Adrenal gland (tissue), 12 donors: ENCODE results near the gene CCR9. TPM values are rescaled to one million over a fixed set of nuclear protein-coding genes. Genes with fewer than 3 reads are reported as not detected.

Source experiments
- DNase-seq, 7 donors: peaks; one replicate each; pipeline ENCODE4 v3.0.0-alpha.2; 2019 to 2020
- H3K27ac ChIP-seq, 5 donors: fragments of 200-600 bp; sonication (generic) in 4 of 5; 1 replicate in 3 of 5; 2 replicates in 2 of 5; pipeline versions ENCODE4 v1.5.1 to v1.8.0; 2016 to 2020; ENCODE audit warnings: mild to moderate bottlenecking in 1 of 5
- H3K27me3 ChIP-seq: fragments of 200-600 bp; 2 replicates; pipeline ENCODE4 v1.8.0; 2021
- H3K36me3 ChIP-seq, 2 donors: fragments of 200-600 bp; replicated peaks in 1 of 2; 1 replicate in 1 of 2; 2 replicates in 1 of 2; pipeline versions ENCODE4 v1.5.1 to v1.8.0; 2018 to 2022
- H3K4me1 ChIP-seq, 2 donors: fragments of 200-600 bp; replicated peaks in 1 of 2; 1 replicate in 1 of 2; 2 replicates in 1 of 2; pipeline versions ENCODE4 v1.5.1 to v1.8.0; 2018 to 2021
- H3K4me3 ChIP-seq, 4 donors: fragments of 200-600 bp; sonication (generic) in 3 of 4; one replicate each; pipeline ENCODE4 v1.5.1; 2016 to 2018
- H3K9me3 ChIP-seq, 3 donors: fragments of 200-600 bp; sonication (generic) in 1 of 3; replicated peaks in 1 of 3; 1 replicate in 2 of 3; 2 replicates in 1 of 3; pipeline versions ENCODE4 v1.5.1 to v1.8.0; 2016 to 2021
- CTCF ChIP-seq, 6 experiments: fragments of 450-650 bp in 4 of 6; fragments of 200-600 bp in 2 of 6; sonication (generic) in 1 of 6; IDR thresholded peaks; 1 replicate in 5 of 6; 2 replicates in 1 of 6; pipeline versions ENCODE4 v1.5.1 to v1.8.0; 2016 to 2021; ENCODE audit warnings: antibody characterized with exemption in 6 of 6, mild to moderate bottlenecking in 2 of 6, moderate library complexity in 1 of 6
- POLR2A ChIP-seq, 2 donors: fragments of 450-650 bp; IDR thresholded peaks; one replicate each; pipeline ENCODE4 v1.6.1; 2017; ENCODE audit warnings: antibody characterized with exemption in 2 of 2, mild to moderate bottlenecking in 2 of 2, moderate library complexity in 1 of 2
- WGBS, 4 donors: extraction: QIAGEN DNeasy Blood & Tissue Kit in 2 of 4; methylation state at CpG; one replicate each; pipeline versions ENCODE4 v1.1.5 to v1.1.7; 2013 to 2017; 5-methylcytosine and 5-hydroxymethylcytosine counted together
- intact Hi-C, 2 donors: fragments of 100-400 bp; cut with DNase I; formaldehyde crosslinking; loops; one replicate each; pipeline versions ENCODE4 v1.14.1 to v1.15.0; 2022 to 2023
- polyA plus RNA-seq, 3 donors: library from polyadenylated mRNA; stranded (reverse); fragments of 200-250 nt in 2 of 3; fragments of 350-450 nt in 1 of 3; fragmentation: Illumina TruSeq in 1 of 3; extraction: RNeasy Lipid Tissue Mini Kit (QIAGEN cat#74804) in 1 of 3; gene quantifications; one replicate each; pipeline ENCODE4 v1.2.3, GENCODE V29; 2013 to 2014
- total RNA-seq, 9 donors: library from RNA; depleted of rRNA in 4 of 9; stranded (reverse); fragments of >200 nt in 4 of 9; fragments of 120-200 nt in 1 of 9; fragmentation: NEBNext Ultra II Directional in 1 of 9; extraction: Animal tissue kit (Norgen Biotek cat#: 25700) in 1 of 9; gene quantifications; one replicate each; pipeline versions ENCODE4 v1.1.0 to v1.2.4, GENCODE V29; 2013 to 2023
- donor health status: healthy with polysubstance abuse.
- donor health status: Bipolar disorder and iron deficiency.
- donor health status: DM: yes; HTN: yes; CAD: no.
- donor health status: DM: no; HTN: no; CAD: no.
- donor health status: DM: no; HTN: no; CAD: no.
- donor health status: DM: yes; HTN: yes; CAD: no.

CCR9 gene
- total and polyA plus RNA-seq, 12 donors, result 0.57 TPM; not detected in 11

- TF ChIP-seq CTCF (IDR thresholded peaks at IDR 0.05), result no peak
- TF ChIP-seq POLR2A (IDR thresholded peaks at IDR 0.05), result no peak
- H3K27ac ChIP-seq, result no peak overlapping the region
- intact Hi-C loops, result no loop called here
- no peak overlapping the region for H3K4me3 ChIP-seq
- H3K4me1 ChIP-seq, result no peaks in the 10 kb centered on the region
- DNase-seq, result no peak
- peaks cover 0 to 39% of the 10 kb centered on the region in 2 donors for H3K36me3 ChIP-seq
- H3K9me3 ChIP-seq, result no peaks in the 10 kb centered on the region
- WGBS, 4 donors, result 79 to 92% (median 83%) methylated on average over 3 of the region's 3 CpGs; no CpG with 5 or more reads in 1 of the 4 donors
- H3K27me3 ChIP-seq, result no peaks in the 10 kb centered on the region
These were observed 35.6 kb downstream of the CCR9 start for GRCh38 chr3:45922039-45922326.

DNA sequence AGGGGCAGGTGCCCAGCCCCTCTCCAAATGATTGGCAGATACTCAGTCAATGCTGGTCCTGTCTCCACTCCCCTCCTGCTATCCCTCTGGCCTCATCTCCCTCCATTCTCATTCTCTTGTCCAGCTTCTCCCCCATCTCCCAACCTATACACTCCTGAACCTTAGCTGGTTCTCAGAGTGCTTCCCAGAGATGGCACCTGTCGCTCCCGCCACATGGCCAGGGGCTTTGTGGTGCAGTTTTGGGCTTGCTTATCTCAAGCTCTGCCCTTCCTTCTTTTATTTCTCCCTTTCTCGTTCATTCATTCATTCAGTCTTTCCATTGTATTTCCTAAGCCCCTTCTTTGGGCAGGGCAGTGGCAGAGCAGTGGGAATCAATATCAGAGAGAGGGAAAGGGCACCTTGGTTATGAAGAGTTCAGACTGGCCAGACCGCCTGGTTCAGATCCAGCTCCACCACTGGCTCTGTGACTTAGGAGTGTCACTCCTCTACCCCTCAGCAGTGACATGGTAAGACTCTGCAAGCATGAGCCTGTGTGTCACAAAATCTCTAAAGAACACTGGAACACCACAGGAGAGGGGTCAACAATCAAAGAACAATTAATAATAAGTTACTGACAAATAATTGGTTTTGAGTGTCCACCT lies 36.7 kb downstream of the CCR9 start:
- Histone ChIP-seq H3K27ac (no peak overlapping the region), H3K4me3 (no peak overlapping the region), H3K4me1 (no peaks in the 10 kb centered on the region), H3K9me3 (no peaks in the 10 kb centered on the region), H3K27me3 (no peaks in the 10 kb centered on the region), H3K36me3 (peaks cover 0 to 44% of the 10 kb centered on the region in 2 donors)
- DNase-seq, result no peak
- TF ChIP-seq POLR2A (IDR thresholded peaks at IDR 0.05), result no peak
- no peak for TF ChIP-seq CTCF (IDR thresholded peaks at IDR 0.05)
- 90 to 100% (median 95%) methylated on average over 4 of the region's 4 CpGs for WGBS, 4 donors
- intact Hi-C loops, result no loop called here

- H3K9me3 ChIP-seq, result no peaks in the 10 kb centered on the region
- no peaks in the 10 kb centered on the region for H3K27me3 ChIP-seq
- H3K27ac ChIP-seq, result no peak overlapping the region
- DNase-seq, result peak in 1 of 7 donors; percentile 22
- H3K4me1 ChIP-seq, result no peaks in the 10 kb centered on the region
- no peak overlapping the region for H3K4me3 ChIP-seq
- intact Hi-C loops, result no loop called here
- peaks cover 0 to 51% of the 10 kb centered on the region in 2 donors for H3K36me3 ChIP-seq
- TF ChIP-seq CTCF (IDR thresholded peaks at IDR 0.05) (no peak), POLR2A (IDR thresholded peaks at IDR 0.05) (no peak)
- WGBS, 4 donors, result 62 to 90% (median 70%) methylated on average over 2 to 3 of the region's 3 CpGs
These were observed 37.4 kb downstream of the CCR9 start for GRCh38 chr3:45923755-45924154.

- peaks cover 0 to 68% of the 10 kb centered on the region in 2 donors for H3K36me3 ChIP-seq
- no peak overlapping the region for H3K4me3 ChIP-seq
- WGBS, 4 donors, result 91 to 97% (median 95%) methylated on average over 2 of the region's 2 CpGs
- DNase-seq, result no peak
- no peaks in the 10 kb centered on the region for H3K4me1 ChIP-seq
- intact Hi-C loops, result loop anchor here in 1 of 2 donors (5.0 kb wide), 1 partner anchor 166 kb away; no protein-coding TSS in a partner anchor
- H3K27me3 ChIP-seq, result no peaks in the 10 kb centered on the region
- TF ChIP-seq POLR2A (IDR thresholded peaks at IDR 0.05), result no peak
- TF ChIP-seq CTCF (IDR thresholded peaks at IDR 0.05), result no peak
- H3K27ac ChIP-seq, result no peak overlapping the region
- H3K9me3 ChIP-seq, result no peaks in the 10 kb centered on the region
These were observed 41.5 kb downstream of the CCR9 start for GRCh38 chr3:45927881-45928280.
